HepG2 (cell line): ENCODE results near the gene CDK7. TPM values are rescaled to one million over a fixed set of nuclear protein-coding genes. Genes with fewer than 3 reads are reported as not detected.
A peak's percentile ranks its signal among the peaks of the same experiment; 100 is the strongest.
"Not testable (repeated sequence)": the region's sequence is repeated elsewhere in the genome, so short reads cannot be mapped to it uniquely, and the experiment has no call there.

Experiments
- ATAC-seq: fragments of 200-7000 bp; cut with Tn5 transposase; 3 replicates; pipeline ENCODE4 v1.9.1; 2020; ENCODE audit warnings: mild to moderate bottlenecking, moderate library complexity
- BruUV-seq: library from RNA; stranded (reverse); fragments of 400-500 nt; replicated peaks from 2 replicates; lab custom pipeline; 2021; lab: Mats Ljungman, UMichigan
- CTCF ChIA-PET: fragments of 300-600 bp; formaldehyde crosslinking; extraction: SDS; loops from one replicate; lab custom pipeline; 2021; ENCODE audit warnings: low total read pairs, inconsistent platforms, low intra/inter-chr PET ratio; lab: Yijun Ruan, JAX
- POLR2A ChIA-PET: fragments of 350-600 bp; sonication (Branson Sonifier 250); formaldehyde crosslinking; loops from one replicate; lab custom pipeline; 2020; ENCODE audit warnings: antibody characterized with exemption, inconsistent platforms; lab: Yijun Ruan, JAX
- DNase-seq: peaks from one replicate; pipeline ENCODE4 v3.0.0-alpha.2; 2015; ENCODE audit warnings: low spot score
- FAIRE-seq: peaks from 3 replicates; lab custom pipeline; 2011; peaks lifted over from hg19 to GRCh38; lab: Jason Lieb, UNC
- H2AFZ ChIP-seq: one replicate; pipeline ENCODE4 v1.6.1; 2011; ENCODE audit warnings: low read length, inconsistent platforms
- H3K27ac ChIP-seq: fragments of 300-600 bp; 3 replicates; pipeline ENCODE4 v1.8.0; 2011; ENCODE audit warnings: mixed run types, mild to moderate bottlenecking, mixed read lengths, low read length, inconsistent platforms; ENCODE audit not compliant: insufficient read depth; ENCODE audit errors: extremely low read length
- H3K27me3 ChIP-seq, 2 experiments: fragments of 200-600 bp in 1 of 2; 2 replicates in 1 of 2; 3 replicates in 1 of 2; pipeline versions ENCODE4 v1.6.0 to v1.8.0; 2011; ENCODE audit warnings: low read length in 2 of 2, mild to moderate bottlenecking in 2 of 2, moderate library complexity in 2 of 2, inconsistent platforms in 1 of 2; ENCODE audit not compliant: insufficient read depth in 2 of 2, control insufficient read depth in 1 of 2
- H3K36me3 ChIP-seq, 2 experiments: fragments of 200-600 bp in 1 of 2; replicated peaks in 1 of 2; 2 replicates in 1 of 2; 3 replicates in 1 of 2; pipeline versions ENCODE4 v1.5.1 to v1.8.0; 2011; ENCODE audit warnings: low read length in 2 of 2, inconsistent platforms in 1 of 2; ENCODE audit not compliant: insufficient read depth in 2 of 2, control insufficient read depth in 1 of 2
- H3K4me1 ChIP-seq: 2 replicates; pipeline ENCODE4 v1.5.1; 2012; ENCODE audit warnings: low read length, inconsistent platforms; ENCODE audit not compliant: insufficient read depth
- H3K4me2 ChIP-seq: 2 replicates; pipeline ENCODE4 v1.6.0; 2011; ENCODE audit warnings: low read depth, low read length, inconsistent platforms
- H3K4me3 ChIP-seq, 3 experiments: fragments of 200-600 bp in 1 of 3; sonication (generic), shearing (Covaris generic) in 1 of 3; replicated peaks in 1 of 3; 2 replicates each; pipeline ENCODE4 v1.5.1; 2011 to 2016; ENCODE audit warnings: low read length in 3 of 3, inconsistent platforms in 2 of 3, low read depth in 2 of 3, mild to moderate bottlenecking in 2 of 3, control low read depth in 1 of 3, mixed read lengths in 1 of 3; ENCODE audit not compliant: insufficient read depth in 1 of 3
- H3K79me2 ChIP-seq: one replicate; pipeline ENCODE4 v1.6.1; 2011; ENCODE audit warnings: low read length, inconsistent platforms; ENCODE audit not compliant: insufficient read depth
- H3K9ac ChIP-seq: 2 replicates; pipeline ENCODE4 v1.6.0; 2011; ENCODE audit warnings: mild to moderate bottlenecking, low read depth, low read length, inconsistent platforms; ENCODE audit not compliant: insufficient read depth
- H3K9me3 ChIP-seq: 2 replicates; pipeline ENCODE4 v1.5.1; 2012; ENCODE audit warnings: mild to moderate bottlenecking, low read length
- H4K20me1 ChIP-seq: 2 replicates; pipeline ENCODE4 v1.6.0; 2011; ENCODE audit warnings: inconsistent platforms, mild to moderate bottlenecking, low read length, moderate library complexity; ENCODE audit not compliant: insufficient read depth
- CAMTA2 ChIP-seq: sonication (generic); formaldehyde crosslinking; IDR thresholded peaks from 2 replicates; pipeline ENCODE4 v1.4.0; 2020; ENCODE audit warnings: mild to moderate bottlenecking, missing genetic modification reagents, borderline replicate concordance
- FOXK1 ChIP-seq: sonication (generic); formaldehyde crosslinking; IDR thresholded peaks from 2 replicates; pipeline ENCODE4 v1.4.0; 2020; ENCODE audit warnings: low read depth, missing genetic modification reagents, borderline replicate concordance
- PAX8 ChIP-seq: sonication (generic); formaldehyde crosslinking; IDR thresholded peaks from 2 replicates; pipeline ENCODE4 v1.8.0; 2022; ENCODE audit warnings: mild to moderate bottlenecking, missing genetic modification reagents, borderline replicate concordance
- ZFP36 ChIP-seq: fragments of 150-350 bp; IDR thresholded peaks from 2 replicates; pipeline ENCODE4 v1.6.1; 2018; ENCODE audit warnings: borderline replicate concordance, low read length, low read depth; ENCODE audit not compliant: partially characterized antibody
- ZNF354B ChIP-seq: sonication (generic); formaldehyde crosslinking; IDR thresholded peaks from 2 replicates; pipeline ENCODE4 v1.8.0; 2022; ENCODE audit warnings: mild to moderate bottlenecking, missing genetic modification reagents
- WGBS: methylation state at CpG from one replicate; pipeline ENCODE4 v1.1.6; 2017; ENCODE audit warnings: low lambda C conversion rate; 5-methylcytosine and 5-hydroxymethylcytosine counted together
- in situ Hi-C: cut with HindIII; loops from 2 replicates; pipeline ENCODE4 v1.10.0; 2017; ENCODE audit warnings: low pct_unique_long_range_greater_than_20kb; ENCODE audit not compliant: extremely low pct_ligation_motif_present
- intact Hi-C: fragments of 100-400 bp; cut with micrococcal nuclease; formaldehyde crosslinking; loops from one replicate; pipeline ENCODE4 v1.10.0; 2022; ENCODE audit not compliant: unreplicated experiment
- polyA plus RNA-seq, 8 experiments: library from polyadenylated mRNA; depleted of rRNA in 3 of 8; stranded (reverse) in 7 of 8; unstranded in 1 of 8; fragments of >200 nt; fragmentation: Illumina TruSeq in 4 of 8; extraction: Trizol in 4 of 8; gene quantifications; 2 replicates each; pipeline versions ENCODE4 v1.2.1 to v1.2.3, GENCODE V29; 2011 to 2016; ENCODE audit warnings: low read depth in 4 of 8, missing spikeins in 1 of 8, mixed read lengths in 1 of 8; ENCODE audit not compliant: insufficient read depth in 1 of 8
- total RNA-seq, 5 experiments: library from RNA; depleted of rRNA; stranded (reverse); fragments of >200 nt; fragmentation: Illumina TruSeq; extraction: Trizol; gene quantifications; 2 replicates each; pipeline ENCODE4 v1.2.3, GENCODE V29; 2016; ENCODE audit warnings: low read depth in 1 of 5
- TF ChIP-seq, protein P1 (sequence below): sonication (generic); formaldehyde crosslinking; IDR thresholded peaks from 2 replicates; pipeline ENCODE4 v1.5.0; 2020; ENCODE audit warnings: mild to moderate bottlenecking, missing genetic modification reagents
- TF ChIP-seq, protein P2 (sequence below): sonication (generic); formaldehyde crosslinking; conservative IDR thresholded peaks from 2 replicates; pipeline ENCODE4 v1.4.0; 2020; ENCODE audit warnings: missing genetic modification reagents
- TF ChIP-seq, protein P3 (sequence below): fragments of 450-650 bp; IDR thresholded peaks from 2 replicates; pipeline ENCODE4 v1.6.1; 2017; ENCODE audit warnings: mild to moderate bottlenecking

The CDK7 gene
- total and polyA plus RNA-seq, 2 of the 13 experiments (the other 11 are each of a cell fraction or from before 2014, with no cell fraction given): 41.2 to 54.9 TPM

DNA sequence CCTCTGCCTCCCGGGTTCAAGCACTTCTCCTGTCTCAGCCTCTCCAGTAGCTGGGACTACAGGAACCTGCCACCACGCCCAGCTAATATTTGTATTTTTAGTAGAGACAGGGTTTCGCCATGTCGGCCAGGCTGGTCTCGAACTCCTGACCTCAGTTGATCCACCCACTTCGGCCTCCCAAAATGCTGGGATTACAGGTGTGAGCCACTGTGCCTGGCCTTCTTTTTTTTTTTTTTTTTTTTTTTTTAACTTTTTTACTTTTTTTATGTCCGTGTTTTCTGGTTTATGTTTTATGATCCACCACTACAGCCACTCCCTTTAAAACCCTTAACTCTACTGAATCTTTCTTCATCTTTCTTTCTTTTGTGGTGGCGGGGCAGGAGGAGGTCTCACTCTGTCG lies 2.0 kb downstream of the CDK7 start:
- H3K9ac ChIP-seq, CTCF ChIA-PET, intact Hi-C loops, H4K20me1 ChIP-seq, DNase-seq, in situ Hi-C loops, H3K27ac ChIP-seq, BruUV-seq, H3K27me3 ChIP-seq, POLR2A ChIA-PET, H2AFZ ChIP-seq, H3K9me3 ChIP-seq, ATAC-seq, FAIRE-seq: not testable (repeated sequence)
- Histone ChIP-seq H3K79me2 (peaks cover 45% of the 10 kb centered on the region), H3K4me3 (0 out of 6 replicates have a peak overlapping the region, but pooled peaks of 1 of the 3 experiments have one; percentile 23), H3K4me1 (peaks cover 37% of the 10 kb centered on the region), H3K4me2 (peak overlapping the region; percentile 85), H3K36me3 (peaks cover 3 to 29% of the 10 kb centered on the region in 2 experiments)
- 92% methylated on average over 9 of the region's 9 CpGs for WGBS

DNA sequence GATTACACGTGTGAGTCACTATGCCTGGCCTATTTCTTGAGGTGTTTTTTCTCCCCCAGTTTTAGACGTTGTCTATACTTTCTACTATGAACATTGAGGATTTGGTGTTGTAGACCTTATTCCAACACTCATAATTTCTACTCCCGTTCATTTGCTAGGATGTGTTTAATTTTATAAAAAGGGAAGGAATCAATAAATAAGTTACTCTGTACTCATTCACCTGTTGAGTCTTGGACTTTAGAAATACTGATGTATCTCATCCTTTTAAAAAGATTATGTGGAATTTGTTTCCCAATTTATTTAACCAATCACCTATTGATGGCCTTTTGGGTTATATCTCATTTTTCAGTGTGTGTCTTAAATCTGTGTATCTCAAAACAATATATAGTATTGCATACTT lies 3.2 kb downstream of the CDK7 start:
- Histone ChIP-seq H3K79me2 (peaks cover 53% of the 10 kb centered on the region), H3K27me3 (no peaks in the 10 kb centered on the region; a peak in 1 of 5 replicates), H4K20me1 (no peaks in the 10 kb centered on the region), H3K36me3 (peaks cover 3 to 33% of the 10 kb centered on the region in 2 experiments), H3K4me1 (peaks cover 49% of the 10 kb centered on the region), H3K27ac (no peak overlapping the region), H3K4me2 (peak overlapping the region; percentile 22; the same call in 1 of the 2 replicates), H2AFZ (no peak overlapping the region), H3K9me3 (no peaks in the 10 kb centered on the region), H3K4me3 (no peak overlapping the region), H3K9ac (no peak overlapping the region)
- WGBS: 86% methylated on average over 3 of the region's 3 CpGs
- DNase-seq: no peak
- in situ Hi-C loops (no loop called here), intact Hi-C loops (no loop called here)
- no TSS peak for BruUV-seq
- ChIA-PET POLR2A (interaction anchor here (0.9 kb wide), 1 partner anchor 48 kb away, joined by 3 read pairs; the partner anchor contains the start of gene CENPH), CTCF (no interaction called here)
- ATAC-seq: no peak
- FAIRE-seq: no peak
- TF ChIP-seq PAX8: no peak
- TF ChIP-seq, protein P1, sequence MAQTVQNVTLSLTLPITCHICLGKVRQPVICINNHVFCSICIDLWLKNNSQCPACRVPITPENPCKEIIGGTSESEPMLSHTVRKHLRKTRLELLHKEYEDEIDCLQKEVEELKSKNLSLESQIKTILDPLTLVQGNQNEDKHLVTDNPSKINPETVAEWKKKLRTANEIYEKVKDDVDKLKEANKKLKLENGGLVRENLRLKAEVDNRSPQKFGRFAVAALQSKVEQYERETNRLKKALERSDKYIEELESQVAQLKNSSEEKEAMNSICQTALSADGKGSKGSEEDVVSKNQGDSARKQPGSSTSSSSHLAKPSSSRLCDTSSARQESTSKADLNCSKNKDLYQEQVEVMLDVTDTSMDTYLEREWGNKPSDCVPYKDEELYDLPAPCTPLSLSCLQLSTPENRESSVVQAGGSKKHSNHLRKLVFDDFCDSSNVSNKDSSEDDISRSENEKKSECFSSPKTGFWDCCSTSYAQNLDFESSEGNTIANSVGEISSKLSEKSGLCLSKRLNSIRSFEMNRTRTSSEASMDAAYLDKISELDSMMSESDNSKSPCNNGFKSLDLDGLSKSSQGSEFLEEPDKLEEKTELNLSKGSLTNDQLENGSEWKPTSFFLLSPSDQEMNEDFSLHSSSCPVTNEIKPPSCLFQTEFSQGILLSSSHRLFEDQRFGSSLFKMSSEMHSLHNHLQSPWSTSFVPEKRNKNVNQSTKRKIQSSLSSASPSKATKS (CRISPR knock-in tag): no peak
- TF ChIP-seq ZFP36: no peak
- TF ChIP-seq, protein P2, sequence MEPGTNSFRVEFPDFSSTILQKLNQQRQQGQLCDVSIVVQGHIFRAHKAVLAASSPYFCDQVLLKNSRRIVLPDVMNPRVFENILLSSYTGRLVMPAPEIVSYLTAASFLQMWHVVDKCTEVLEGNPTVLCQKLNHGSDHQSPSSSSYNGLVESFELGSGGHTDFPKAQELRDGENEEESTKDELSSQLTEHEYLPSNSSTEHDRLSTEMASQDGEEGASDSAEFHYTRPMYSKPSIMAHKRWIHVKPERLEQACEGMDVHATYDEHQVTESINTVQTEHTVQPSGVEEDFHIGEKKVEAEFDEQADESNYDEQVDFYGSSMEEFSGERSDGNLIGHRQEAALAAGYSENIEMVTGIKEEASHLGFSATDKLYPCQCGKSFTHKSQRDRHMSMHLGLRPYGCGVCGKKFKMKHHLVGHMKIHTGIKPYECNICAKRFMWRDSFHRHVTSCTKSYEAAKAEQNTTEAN (CRISPR knock-in tag): no peak
- TF ChIP-seq ZNF354B (CRISPR knock-in tag): no peak
- TF ChIP-seq, protein P3, sequence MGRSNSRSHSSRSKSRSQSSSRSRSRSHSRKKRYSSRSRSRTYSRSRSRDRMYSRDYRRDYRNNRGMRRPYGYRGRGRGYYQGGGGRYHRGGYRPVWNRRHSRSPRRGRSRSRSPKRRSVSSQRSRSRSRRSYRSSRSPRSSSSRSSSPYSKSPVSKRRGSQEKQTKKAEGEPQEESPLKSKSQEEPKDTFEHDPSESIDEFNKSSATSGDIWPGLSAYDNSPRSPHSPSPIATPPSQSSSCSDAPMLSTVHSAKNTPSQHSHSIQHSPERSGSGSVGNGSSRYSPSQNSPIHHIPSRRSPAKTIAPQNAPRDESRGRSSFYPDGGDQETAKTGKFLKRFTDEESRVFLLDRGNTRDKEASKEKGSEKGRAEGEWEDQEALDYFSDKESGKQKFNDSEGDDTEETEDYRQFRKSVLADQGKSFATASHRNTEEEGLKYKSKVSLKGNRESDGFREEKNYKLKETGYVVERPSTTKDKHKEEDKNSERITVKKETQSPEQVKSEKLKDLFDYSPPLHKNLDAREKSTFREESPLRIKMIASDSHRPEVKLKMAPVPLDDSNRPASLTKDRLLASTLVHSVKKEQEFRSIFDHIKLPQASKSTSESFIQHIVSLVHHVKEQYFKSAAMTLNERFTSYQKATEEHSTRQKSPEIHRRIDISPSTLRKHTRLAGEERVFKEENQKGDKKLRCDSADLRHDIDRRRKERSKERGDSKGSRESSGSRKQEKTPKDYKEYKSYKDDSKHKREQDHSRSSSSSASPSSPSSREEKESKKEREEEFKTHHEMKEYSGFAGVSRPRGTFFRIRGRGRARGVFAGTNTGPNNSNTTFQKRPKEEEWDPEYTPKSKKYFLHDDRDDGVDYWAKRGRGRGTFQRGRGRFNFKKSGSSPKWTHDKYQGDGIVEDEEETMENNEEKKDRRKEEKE: no peak
- TF ChIP-seq FOXK1: no peak
- TF ChIP-seq CAMTA2: no peak
